NCI-H2107 treated with DMSO at 0.1 percent for 48 hours (cell line): ENCODE measurements around the gene NHEJ1.
A peak's percentile ranks its signal among the peaks of the same experiment; 100 is the strongest.

Source experiments
- DNase-seq: peaks from one replicate; lab custom pipeline; 2025; ENCODE audit not compliant: unreplicated experiment; lab: John Stamatoyannopoulos, UW

Gene NHEJ1

DNA sequence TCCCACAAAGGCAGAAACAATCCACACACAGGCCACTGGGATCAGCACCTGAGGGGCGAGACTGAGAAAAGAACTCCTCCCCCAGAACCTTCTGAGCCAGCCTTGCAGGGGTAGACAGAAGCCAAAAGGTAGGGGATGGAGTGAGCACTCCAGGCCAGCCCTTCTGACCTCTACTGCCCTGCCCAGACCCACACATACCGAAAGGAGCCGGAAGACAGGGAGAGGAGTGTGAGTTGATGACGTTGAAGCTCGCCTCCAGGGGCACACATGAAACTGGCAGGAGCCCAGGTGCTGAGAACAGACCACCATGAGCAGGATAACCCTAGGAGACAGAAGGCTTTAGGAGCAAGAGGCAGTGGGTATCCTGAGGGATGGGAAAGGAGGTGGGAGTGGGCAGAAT is 7.4 kb upstream of the NHEJ1 start:
- DNase-seq = no peak

DNA sequence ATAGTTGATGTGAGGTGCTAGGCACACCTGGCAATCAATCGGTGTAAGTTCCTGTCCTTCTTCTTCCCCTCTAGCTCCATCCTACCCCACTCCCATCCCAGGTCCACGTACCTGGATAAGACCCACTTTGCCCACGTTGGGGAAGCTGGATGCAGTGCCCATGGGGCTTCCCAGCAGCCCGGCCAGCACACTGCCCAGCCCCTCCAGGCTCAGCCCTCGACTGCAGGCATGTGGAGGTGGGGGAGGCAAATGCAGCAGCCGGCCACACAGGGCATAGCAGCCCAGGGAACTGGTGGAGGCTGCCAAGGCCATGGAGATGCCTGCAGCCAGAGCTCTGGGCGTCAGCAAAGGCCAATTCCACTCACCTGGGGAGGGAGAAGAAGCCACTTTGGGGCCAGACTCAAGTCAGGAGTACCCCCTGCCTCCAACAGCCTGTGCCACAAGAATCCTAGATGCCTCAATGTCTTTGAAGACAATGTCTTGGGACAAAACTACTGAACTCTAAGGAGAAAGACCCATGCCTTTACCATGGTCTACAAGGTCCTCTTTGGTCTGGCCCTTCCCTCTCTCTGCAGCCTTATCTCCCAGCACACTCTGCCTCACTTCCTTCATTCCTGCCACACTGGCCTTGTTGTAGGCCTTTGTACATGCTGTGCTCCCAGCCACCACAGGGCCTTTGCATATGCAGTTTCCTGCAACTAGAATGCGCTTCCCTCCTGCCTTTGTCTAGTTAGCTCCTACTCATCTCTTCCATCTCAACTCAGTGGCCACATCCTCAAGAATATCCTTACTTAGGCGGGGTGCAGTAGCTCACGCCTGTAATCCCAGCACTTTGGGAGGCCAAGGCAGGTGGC is 4.7 kb upstream of the NHEJ1 start:
- no peak for DNase-seq

DNA sequence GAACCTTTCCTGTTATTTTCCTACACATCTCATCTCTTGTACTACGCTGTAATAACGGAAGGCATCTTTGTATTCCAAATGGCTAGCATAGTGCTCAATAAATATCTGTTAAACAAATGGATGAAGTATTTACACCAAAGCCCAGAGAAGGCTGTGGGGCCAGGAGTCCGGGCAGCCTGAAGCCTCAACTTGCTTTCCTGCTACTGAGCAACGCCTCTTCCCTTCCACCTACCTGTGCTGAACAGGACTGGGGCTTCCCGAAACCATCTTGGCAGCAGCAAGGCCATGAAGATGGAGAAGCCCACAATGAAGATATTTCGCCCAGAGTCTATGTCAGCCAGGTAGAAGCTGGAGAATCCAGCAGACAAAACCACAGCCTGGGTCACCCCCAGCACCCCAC is 2.5 kb upstream of the NHEJ1 start:
- no peak for DNase-seq

DNA sequence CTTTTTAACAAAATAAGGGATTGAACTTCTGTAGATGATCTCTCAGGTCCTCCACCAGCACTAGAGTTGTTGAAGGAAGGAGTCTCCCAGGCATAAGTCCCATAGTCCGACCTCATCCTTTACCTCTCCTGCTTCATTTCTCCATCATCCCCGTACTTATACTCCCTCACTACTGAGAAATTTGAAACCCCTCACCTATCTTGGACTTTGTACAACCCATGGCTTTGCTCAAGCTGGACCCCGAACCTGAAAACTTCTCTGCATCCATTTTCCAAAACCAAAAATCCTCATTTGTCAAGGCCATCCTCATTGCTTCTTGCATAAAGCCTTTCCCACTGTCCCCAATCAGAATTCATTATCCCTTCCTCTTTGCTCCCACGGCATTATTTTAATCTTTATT is 482 bp upstream of the NHEJ1 start:
- DNase-seq = no peak

DNA sequence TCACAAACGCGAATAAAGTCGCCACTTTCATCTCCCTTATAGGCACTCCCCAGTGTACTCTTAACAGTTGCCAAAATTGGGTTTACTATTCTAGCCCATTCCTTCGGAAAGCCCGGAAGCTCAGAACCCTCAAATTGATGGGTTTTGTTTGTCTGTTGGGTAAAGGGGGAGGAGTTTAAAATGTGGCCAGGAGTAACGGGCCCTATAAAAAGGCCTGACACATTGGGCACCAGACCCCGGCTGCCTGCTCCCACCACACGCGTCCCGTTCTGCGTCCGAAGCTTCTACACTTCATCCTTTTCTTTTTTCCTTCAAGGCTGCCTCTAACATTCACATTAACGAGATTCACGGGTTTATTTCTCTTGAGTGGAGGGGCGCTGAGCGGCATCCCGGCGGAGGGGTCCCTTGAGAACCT is 837 bp downstream of the NHEJ1 start:
- DNase-seq = no peak

DNA sequence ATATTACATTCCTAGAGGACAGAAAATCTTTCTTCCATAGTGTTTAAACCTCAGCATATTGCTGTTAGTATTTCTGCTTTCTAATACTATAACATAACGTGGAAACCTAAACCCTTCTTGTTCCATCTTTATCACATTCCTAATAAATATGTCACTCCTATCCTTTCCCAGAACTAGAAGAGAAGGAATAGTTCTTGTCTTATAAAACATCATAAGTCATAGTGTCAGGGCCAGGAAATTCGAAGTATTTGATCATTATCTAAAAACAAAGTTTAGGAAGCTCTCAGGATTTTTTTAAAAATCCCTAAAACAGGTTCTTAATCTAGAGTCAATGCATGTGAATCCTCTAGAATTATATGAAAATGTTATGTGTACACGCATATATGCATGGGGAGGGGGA is 2.0 kb downstream of the NHEJ1 start:
- no peak for DNase-seq

DNA sequence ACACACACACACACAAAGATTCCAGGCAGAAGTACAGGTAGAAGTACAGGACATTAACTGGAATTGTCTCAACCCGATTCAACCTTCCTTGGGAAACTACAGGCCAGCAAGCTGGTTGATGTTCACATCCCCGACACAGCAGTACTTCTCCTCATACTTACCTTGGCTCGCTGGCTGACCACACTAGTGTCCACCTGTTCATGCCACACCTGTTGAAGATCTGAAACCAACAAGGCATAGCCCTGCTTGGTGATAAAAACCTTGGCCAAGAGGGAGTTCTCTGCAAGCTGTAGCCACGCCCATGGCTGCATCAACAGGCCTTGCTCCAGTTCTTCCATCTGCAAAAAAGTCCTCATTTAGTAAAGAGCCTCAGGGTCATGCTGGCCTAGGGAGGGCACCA is 2.6 kb downstream of the NHEJ1 start:
- no peak for DNase-seq

DNA sequence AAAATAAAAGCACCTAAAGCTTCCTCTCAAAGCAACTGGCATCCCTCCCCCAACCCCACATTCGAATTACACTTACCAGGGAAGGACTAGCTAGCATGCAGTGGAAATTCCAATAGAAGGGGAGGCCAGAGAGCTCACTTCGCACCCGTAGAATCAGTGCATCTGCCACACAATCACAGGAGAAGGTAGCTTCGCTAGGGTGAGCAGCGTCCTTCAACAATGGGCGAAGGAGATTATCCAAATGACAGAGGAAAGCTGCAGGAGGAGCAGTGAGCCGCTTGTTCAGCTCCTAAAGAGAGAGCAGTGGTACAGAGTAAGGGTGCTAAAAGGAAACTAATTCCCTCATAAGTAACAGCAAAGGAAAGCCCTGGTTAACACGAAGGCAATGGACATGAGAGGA is 3.2 kb downstream of the NHEJ1 start:
- no peak for DNase-seq

DNA sequence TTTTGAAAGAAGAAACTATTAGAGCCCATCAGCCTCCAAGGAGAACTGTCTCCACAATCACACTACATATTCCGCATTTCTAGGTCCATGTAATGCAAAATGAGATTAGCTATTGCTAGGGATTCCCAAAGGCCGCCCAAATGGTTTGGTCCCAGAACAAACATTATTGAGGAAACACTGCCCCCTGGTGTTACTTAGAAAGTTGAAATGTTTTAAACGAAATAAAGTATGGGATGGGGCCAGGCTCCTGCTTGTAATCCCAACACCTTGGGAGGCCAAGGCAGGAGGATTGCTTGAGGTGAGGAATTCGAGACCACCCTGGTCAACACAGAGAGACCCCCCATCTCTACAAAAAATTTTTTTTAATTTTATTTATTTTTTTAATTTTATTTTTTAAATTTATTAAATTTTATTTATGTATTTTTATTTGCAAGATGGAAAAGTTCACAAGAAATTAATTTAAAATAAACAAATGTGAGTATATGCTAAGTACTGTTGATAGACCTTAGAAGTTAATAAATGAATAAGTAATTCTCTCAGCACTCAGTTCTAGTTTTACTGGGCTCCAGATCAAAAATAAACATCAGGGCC is 5.5 kb downstream of the NHEJ1 start:
- DNase-seq = peak; percentile 57

DNA sequence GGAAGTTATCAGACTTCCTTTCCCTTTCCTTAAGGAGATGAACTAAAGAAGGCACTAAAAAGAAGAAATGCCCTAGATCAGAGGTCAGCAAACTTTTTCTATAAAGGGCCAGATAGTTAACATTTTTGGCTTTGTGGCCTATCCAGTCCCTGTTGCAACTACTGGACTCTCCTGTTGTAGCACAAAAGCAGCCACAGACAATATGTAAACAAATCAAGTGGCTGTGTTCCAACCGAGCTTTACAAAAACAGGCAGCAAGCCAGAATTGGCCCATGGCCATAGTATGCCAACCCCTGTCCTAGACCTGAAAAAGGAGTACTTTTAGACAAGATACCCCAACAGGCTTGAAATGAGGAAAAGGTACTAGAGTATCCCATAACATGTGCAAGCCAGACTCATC is 10.9 kb downstream of the NHEJ1 start:
- DNase-seq = no peak

DNA sequence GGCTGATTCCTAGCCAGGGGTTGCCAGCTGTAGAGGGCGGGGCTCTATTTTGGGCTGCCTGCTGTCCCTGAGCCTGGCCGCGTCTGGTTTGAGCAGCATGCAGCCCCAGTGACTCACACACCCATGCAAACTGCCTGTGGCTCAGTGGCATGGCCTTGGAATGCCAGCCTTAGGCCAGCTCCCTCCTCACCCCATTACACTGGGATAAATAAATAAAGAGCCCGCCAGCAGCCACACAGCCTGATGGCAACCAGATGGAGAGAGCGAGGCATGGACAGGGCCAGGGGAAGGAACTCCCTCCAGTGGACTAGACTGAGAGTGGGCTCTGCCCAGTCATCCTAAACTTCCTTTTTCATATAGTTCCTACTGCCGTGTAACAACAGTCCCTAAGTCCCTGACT is 18.3 kb downstream of the NHEJ1 start:
- DNase-seq = no peak

DNA sequence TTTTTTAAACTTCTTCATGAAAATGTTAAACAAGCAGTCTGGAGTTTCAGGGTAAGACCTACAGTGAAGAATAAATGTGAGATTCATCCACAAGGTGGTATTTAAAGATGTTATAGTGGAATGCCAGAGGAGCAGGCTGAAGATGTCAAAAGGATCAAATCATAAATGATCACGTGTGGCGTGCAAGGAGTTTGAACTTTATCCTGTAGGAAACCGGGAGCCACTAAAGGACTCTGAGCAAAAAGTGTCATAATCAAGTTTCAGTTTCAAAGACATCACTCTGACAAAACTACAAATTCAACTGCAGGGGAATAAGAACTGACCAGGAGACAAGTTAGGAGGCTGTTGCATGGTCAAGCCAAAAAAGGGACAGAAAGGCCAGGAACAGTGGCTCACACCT is 19.9 kb downstream of the NHEJ1 start:
- no peak for DNase-seq

DNA sequence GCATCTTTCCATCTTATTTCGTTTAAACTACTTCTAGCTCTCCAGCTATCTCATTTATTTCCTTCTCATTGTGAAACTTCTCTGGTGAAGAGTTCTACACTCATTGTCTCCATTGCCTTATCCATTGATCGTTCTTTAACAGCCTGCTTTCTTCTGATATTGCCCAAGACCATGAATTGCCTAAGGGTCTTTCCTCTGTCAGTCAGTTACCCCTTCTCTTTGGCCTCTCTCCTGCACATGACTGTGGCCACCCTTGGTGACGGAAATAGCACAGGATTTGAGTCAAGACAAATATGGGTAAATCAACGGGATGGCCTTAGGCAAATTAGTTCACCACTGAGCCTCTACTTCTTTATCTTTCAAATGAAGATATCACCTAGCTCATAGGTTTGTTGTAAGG is 26.6 kb downstream of the NHEJ1 start:
- no peak for DNase-seq

DNA sequence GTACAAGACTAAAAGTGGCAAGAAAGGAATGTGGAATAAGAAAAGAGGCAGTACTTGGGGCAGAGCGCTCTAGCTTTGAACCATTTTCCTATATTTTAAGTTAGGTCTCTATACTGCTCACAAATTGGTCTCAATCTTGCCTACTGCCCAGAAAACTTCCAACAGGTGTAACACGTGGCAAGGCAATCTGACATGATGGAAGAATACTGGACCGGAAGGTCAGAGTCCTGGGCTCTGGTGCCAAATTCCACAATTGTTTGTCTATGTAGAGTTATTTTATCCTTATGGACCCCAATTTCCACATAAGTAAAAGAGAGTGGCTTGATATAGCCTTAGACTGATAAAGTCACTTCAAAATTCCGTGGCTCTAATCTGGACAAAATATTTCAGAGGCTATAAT is 28.9 kb downstream of the NHEJ1 start:
- no peak for DNase-seq

DNA sequence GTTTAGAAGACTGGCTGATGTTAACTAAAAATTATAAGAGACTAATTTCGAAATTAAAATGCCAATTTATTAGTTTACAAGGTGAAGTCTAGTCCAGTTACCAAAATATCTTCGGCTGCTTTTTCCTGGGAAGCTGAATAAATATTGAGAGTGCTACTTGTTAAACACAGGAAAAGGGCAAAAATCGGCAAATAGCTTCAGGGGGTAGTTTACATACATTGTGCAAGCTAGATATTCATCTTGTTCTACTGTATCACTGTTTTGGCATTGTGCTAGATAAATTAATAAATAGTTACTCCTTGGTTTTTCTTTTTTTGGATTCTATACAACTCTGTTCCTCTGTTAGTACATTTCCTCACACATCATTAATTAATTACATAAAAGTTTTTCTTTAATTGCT is 29.3 kb downstream of the NHEJ1 start:
- DNase-seq = no peak

DNA sequence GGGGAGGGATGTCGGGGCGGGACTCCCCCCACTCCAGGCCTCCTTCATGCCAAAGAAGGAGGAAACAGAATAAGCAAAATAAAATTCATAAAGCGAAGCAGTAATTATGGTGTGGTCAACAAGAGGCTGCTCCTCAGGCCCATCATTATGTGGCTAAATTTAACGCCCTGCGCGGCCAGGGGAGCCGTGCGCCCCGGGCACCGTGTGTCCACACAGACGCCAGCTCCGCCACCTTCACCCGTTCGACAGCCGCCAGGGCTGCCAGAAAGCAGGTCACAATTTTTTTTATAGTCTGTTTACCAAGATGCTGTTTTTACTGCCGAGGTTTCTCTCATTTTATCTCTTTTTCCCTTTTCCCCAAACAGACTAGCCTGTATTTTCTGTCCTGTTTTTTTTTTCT is 31.0 kb downstream of the NHEJ1 start:
- no peak for DNase-seq

DNA sequence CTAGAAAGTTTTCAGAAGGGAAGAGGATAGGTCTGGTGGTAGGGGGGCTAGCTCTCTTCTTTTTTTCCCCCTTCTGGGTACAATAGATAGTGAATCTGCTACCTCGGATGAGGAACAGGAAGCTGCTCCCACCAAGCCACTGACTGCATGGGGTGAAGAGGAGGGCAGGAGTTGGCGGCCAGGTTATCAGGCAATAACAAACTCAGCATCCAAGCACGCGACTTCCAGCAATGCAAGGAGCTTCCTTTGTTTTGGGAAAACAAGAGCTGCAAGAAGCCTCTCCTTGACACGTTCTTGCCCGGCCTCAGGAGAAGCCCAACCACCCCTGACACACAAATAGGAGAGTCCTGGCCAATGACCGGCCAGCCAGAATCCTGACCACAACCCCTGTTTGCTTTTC is 32.2 kb downstream of the NHEJ1 start:
- DNase-seq = no peak

DNA sequence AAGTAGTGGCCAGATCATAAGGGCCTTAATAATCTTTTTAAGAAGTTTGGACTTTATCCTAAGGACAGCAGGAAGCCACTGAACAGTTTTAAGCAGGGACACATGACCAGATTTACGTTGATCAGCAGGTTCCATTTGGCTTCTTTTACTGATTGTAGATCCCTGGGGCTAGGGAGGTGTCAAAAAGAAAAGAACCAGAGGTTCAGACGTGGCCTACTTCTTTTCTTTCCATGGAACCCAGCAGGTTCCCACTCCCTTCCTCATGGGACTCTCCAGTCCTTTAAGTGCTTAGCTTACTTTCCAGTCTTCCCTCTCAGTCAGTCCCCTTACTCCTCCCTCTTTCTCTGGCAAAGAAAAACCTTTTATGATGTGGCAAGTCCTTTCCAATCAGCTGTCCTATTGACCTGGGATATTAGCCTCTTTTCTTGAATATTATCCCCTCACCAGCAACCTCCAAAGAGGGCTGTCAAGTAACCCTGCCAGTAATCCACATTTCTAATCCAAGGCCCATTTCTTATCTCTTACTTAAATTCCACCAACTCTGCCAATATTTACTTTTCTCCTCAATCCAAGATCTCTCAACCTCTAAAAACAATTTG is 33.5 kb downstream of the NHEJ1 start:
- no peak for DNase-seq

DNA sequence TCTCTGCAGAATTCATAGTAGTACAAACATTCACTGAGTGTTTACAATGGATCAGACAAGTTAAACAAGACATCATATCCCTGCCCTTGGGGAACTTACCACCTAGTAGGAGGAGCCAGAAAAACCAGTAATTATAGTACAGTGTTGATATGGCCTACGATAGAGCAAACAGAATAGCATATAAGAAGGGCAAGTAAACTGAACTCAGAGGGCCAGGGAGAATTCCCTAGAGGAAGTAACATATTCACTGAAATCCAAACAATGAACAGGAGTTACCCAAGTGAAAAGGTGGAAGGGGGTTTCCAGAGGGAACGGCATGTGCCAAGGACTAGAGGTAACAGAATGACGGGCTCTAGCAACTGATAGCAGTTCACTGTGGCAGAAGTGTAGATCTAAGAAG is 34.1 kb downstream of the NHEJ1 start:
- DNase-seq = no peak

DNA sequence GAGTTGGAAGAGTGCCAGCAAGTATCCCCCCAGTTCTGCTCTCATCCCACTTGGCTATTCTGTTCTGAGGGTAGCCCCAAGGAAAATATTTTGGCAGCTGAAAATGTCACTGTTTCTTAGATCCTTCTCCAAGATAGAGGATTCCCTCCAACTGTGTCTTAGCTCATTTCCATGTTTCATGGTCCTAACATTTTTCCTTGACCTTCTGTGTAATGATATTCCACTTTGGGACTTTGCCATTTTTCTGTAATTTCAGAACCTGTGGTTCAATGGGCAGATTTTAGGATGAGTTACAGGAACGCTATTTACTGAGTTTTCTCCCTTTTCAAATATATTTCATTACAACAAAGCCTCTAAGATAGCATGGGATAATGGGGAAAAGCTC is 34.7 kb downstream of the NHEJ1 start:
- DNase-seq = no peak

DNA sequence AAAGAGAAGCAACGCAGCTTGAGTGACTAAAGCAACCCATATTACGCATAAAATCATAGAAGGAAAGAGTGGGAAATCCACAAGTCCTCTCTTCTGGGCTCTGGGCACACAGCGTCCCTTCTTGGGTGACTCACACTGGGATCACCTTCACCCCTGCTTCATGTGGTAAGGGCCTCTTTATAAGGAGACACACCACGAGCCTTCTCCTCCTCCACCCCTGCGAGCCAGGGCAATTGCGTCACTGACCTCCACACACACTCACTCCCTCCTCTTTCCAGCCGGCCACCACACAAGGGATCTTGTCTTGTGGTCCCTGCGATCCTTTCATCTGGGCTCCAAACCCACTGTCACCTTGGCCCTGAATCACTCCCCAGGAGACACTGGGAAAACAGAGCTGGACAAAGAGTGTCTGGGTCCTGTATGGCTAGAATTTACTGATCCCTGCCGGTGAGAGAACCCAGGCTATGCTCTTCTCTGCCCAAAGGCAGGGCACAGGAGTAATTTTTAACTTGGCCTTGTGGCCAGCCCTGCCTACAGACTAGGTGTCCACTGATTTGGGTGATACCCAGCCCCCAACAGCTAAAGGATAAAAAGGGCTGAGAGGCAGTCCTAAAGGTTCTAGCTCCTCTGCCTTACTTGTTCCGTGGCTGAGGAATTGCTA is 35.3 kb downstream of the NHEJ1 start:
- no peak for DNase-seq
